Body of pancreas (tissue), 4 donors: ENCODE data around the gene ZNF839. TPM values are rescaled to one million over a fixed set of nuclear protein-coding genes. Genes with fewer than 3 reads are reported as not detected.

Source experiments
- ATAC-seq: fragments of 150-250 bp; one replicate; pipeline ENCODE4 v1.9.1; 2016
- DNase-seq, 4 donors: peaks; one replicate each; pipeline ENCODE4 v3.0.0-alpha.2; 2019
- H3K27ac ChIP-seq, 4 donors: fragments of 200-600 bp; sonication (generic); 1 replicate in 3 of 4; 2 replicates in 1 of 4; pipeline versions ENCODE4 v1.5.1 to v1.6.1; 2016 to 2019; ENCODE audit warnings: mild to moderate bottlenecking in 1 of 4, mixed read lengths in 1 of 4, moderate library complexity in 1 of 4
- H3K27me3 ChIP-seq, 2 donors: fragments of 200-600 bp; sonication (generic); one replicate each; pipeline ENCODE4 v1.6.0; 2016; ENCODE audit warnings: mild to moderate bottlenecking in 1 of 2
- H3K36me3 ChIP-seq, 2 donors: fragments of 200-600 bp; sonication (generic); replicated peaks in 1 of 2; 2 replicates each; pipeline ENCODE4 v1.5.1; 2016; ENCODE audit warnings: low read depth in 2 of 2; ENCODE audit not compliant: insufficient read depth in 1 of 2
- H3K4me1 ChIP-seq: fragments of 200-600 bp; sonication (generic); one replicate; pipeline ENCODE4 v1.6.0; 2016
- H3K4me3 ChIP-seq, 2 donors: fragments of 200-600 bp; sonication (generic); 1 replicate in 1 of 2; 2 replicates in 1 of 2; pipeline ENCODE4 v1.5.1; 2016 to 2019
- H3K9me3 ChIP-seq, 3 donors: fragments of 200-600 bp; sonication (generic); 1 replicate in 2 of 3; 2 replicates in 1 of 3; pipeline ENCODE4 v1.5.1; 2016
- CTCF ChIP-seq, 7 experiments: fragments of 450-650 bp in 4 of 7; fragments of 200-600 bp in 3 of 7; sonication (generic) in 3 of 7; IDR thresholded peaks; one replicate each; pipeline ENCODE4 v1.5.1; 2016 to 2019; ENCODE audit warnings: antibody characterized with exemption in 7 of 7
- POLR2A ChIP-seq, 3 donors: fragments of 450-650 bp; IDR thresholded peaks; one replicate each; pipeline ENCODE4 v1.6.1; 2016; ENCODE audit warnings: antibody characterized with exemption in 3 of 3, mild to moderate bottlenecking in 2 of 3
- WGBS, 2 donors: methylation state at CpG; one replicate each; pipeline ENCODE4 v1.1.5; 2017; 5-methylcytosine and 5-hydroxymethylcytosine counted together
- intact Hi-C: fragments of 100-400 bp; cut with DNase I; formaldehyde crosslinking; loops from one replicate; pipeline ENCODE4 v1.15.1; 2023
- total RNA-seq, 2 donors: library from RNA; depleted of rRNA; stranded (reverse); fragments of >200 nt; gene quantifications; one replicate each; pipeline ENCODE4 v1.1.0, GENCODE V29; 2016

Gene ZNF839
- total RNA-seq, 2 donors from 2014 or later = 8.0 to 22.1 TPM

GRCh38 chr14:102362084-102362483, 42.5 kb downstream of the ZNF839 start:
- Histone ChIP-seq H3K27ac (peak overlapping the region; percentile 71 to 90 (median 82)), H3K36me3 (peaks cover 0 to 8% of the 10 kb centered on the region in 2 donors), H3K27me3 (no peaks in the 10 kb centered on the region), H3K4me3 (peak overlapping the region; percentile 18 to 87), H3K9me3 (no peaks in the 10 kb centered on the region), H3K4me1 (peaks cover 23% of the 10 kb centered on the region)
- no peak for TF ChIP-seq CTCF (IDR thresholded peaks at IDR 0.05)
- TF ChIP-seq POLR2A (IDR thresholded peaks at IDR 0.05) = no peak
- intact Hi-C loops = no loop called here
- DNase-seq (no peak), ATAC-seq (peak; percentile 1)
- 7 to 11% methylated on average over 3 to 4 of the region's 4 CpGs for WGBS, 2 donors

- H3K4me1 ChIP-seq = peaks cover 23% of the 10 kb centered on the region
- peaks cover 0 to 6% of the 10 kb centered on the region in 2 donors for H3K36me3 ChIP-seq
- H3K9me3 ChIP-seq = no peaks in the 10 kb centered on the region
- peak within 1 kb of the TSS; percentile 71 to 90 (median 82) for H3K27ac ChIP-seq
- ATAC-seq (peak; percentile 98), DNase-seq (peak; percentile 99 to 100 (median 99))
- whole genome bisulfite sequencing, 2 donors = 1% methylated on average over 11 to 51 of the region's 58 CpGs
- no peaks in the 10 kb centered on the region for H3K27me3 ChIP-seq
- peak within 1 kb of the TSS; percentile 81 to 87 for H3K4me3 ChIP-seq
- no peak for TF ChIP-seq CTCF (IDR thresholded peaks at IDR 0.05)
- TF ChIP-seq POLR2A (IDR thresholded peaks at IDR 0.05) = peak; percentile 54 to 80 (median 76)
- intact Hi-C loops = no loop called here
Observed at GRCh38 chr14:102362545-102363181, 43.1 kb downstream of the ZNF839 start, which contains the start of the genes CINP and TECPR2. Gene CINP, minus strand, starts transcription at chr14:102362890. Its CDS starts 39 bp downstream, at chr14:102362851. Gene TECPR2, plus strand, starts transcription at chr14:102362941. Its CDS starts 13,781 bp downstream, at chr14:102376722.

GRCh38 chr14:102363182-102363943, 43.8 kb downstream of the ZNF839 start:
- DNase-seq (peak in 1 of 4 donors; percentile 33), ATAC-seq (peak; percentile 38)
- Histone ChIP-seq H3K36me3 (peaks cover 0 to 6% of the 10 kb centered on the region in 2 donors), H3K4me1 (peaks cover 23% of the 10 kb centered on the region), H3K4me3 (peak overlapping the region; percentile 81 to 87), H3K9me3 (no peaks in the 10 kb centered on the region), H3K27me3 (no peaks in the 10 kb centered on the region), H3K27ac (peak overlapping the region; percentile 71 to 90 (median 82))
- no peak for TF ChIP-seq POLR2A (IDR thresholded peaks at IDR 0.05)
- intact Hi-C loops = no loop called here
- 4 to 6% methylated on average over 14 to 15 of the region's 53 CpGs for WGBS, 2 donors

GRCh38 chr14:102370305-102370809, 50.8 kb downstream of the ZNF839 start:
- H3K9me3 ChIP-seq = no peaks in the 10 kb centered on the region
- no peak overlapping the region for H3K27ac ChIP-seq
- intact Hi-C loops = no loop called here
- ATAC-seq (no peak), DNase-seq (no peak)
- no peaks in the 10 kb centered on the region for H3K4me1 ChIP-seq
- 68 to 79% methylated on average over 11 of the region's 11 CpGs for WGBS, 2 donors
- H3K27me3 ChIP-seq = no peaks in the 10 kb centered on the region
- H3K36me3 ChIP-seq = no peaks in the 10 kb centered on the region
- TF ChIP-seq POLR2A (IDR thresholded peaks at IDR 0.05) (no peak), CTCF (IDR thresholded peaks at IDR 0.05) (no peak)
- H3K4me3 ChIP-seq = no peak overlapping the region

- peaks cover 5% of the 10 kb centered on the region for H3K4me1 ChIP-seq
- H3K36me3 ChIP-seq = no peaks in the 10 kb centered on the region
- TF ChIP-seq POLR2A (IDR thresholded peaks at IDR 0.05) (no peak), CTCF (IDR thresholded peaks at IDR 0.05) (no peak)
- H3K27me3 ChIP-seq = no peaks in the 10 kb centered on the region
- no peak for DNase-seq
- no peaks in the 10 kb centered on the region for H3K9me3 ChIP-seq
- H3K27ac ChIP-seq = no peak overlapping the region
- 83 to 85% methylated on average over 4 of the region's 4 CpGs for WGBS, 2 donors
- H3K4me3 ChIP-seq = no peak overlapping the region
- intact Hi-C loops = no loop called here
- ATAC-seq = no peak
Observed at GRCh38 chr14:102371361-102371760, 51.8 kb downstream of the ZNF839 start.
